MV-4-11 (cell line): ENCODE results near the gene LRRC8D.

Experiments used
- DNase-seq: peaks from one replicate; lab custom pipeline; 2025; lab: John Stamatoyannopoulos, UW

The LRRC8D gene

GRCh38 chr1:89807983-89808382 lies 12.8 kb upstream of the LRRC8D start:
- no peak for DNase-seq

GRCh38 chr1:89808441-89809117 lies 12.3 kb upstream of the LRRC8D start:
- no peak for DNase-seq

GRCh38 chr1:89809556-89809955 lies 11.3 kb upstream of the LRRC8D start:
- DNase-seq: peak; percentile 66

- DNase-seq: no peak
Measured at GRCh38 chr1:89810302-89810701, 10.5 kb upstream of the LRRC8D start.

GRCh38 chr1:89810880-89811279 lies 10.0 kb upstream of the LRRC8D start:
- DNase-seq: no peak

- DNase-seq: peak; percentile 80
Measured at GRCh38 chr1:89812992-89813391, 7.8 kb upstream of the LRRC8D start.

GRCh38 chr1:89815040-89815439 lies 5.8 kb upstream of the LRRC8D start:
- DNase-seq: no peak

GRCh38 chr1:89815611-89816010 lies 5.2 kb upstream of the LRRC8D start:
- peak; percentile 99 for DNase-seq

- DNase-seq: peak; percentile 23
Measured at GRCh38 chr1:89816366-89816765, 4.5 kb upstream of the LRRC8D start.

- DNase-seq: peak; percentile 72
Measured at GRCh38 chr1:89821322-89822108, 683 bp downstream of the LRRC8D start.

GRCh38 chr1:89822109-89822962 lies 1.5 kb downstream of the LRRC8D start:
- peak; percentile 39 for DNase-seq

- peak; percentile 81 for DNase-seq
Measured at GRCh38 chr1:89822999-89823628, 2.3 kb downstream of the LRRC8D start.

- peak; percentile 31 for DNase-seq
Measured at GRCh38 chr1:89823679-89824292, 3.0 kb downstream of the LRRC8D start.

- DNase-seq: peak; percentile 36
Measured at GRCh38 chr1:89826594-89826993, 5.8 kb downstream of the LRRC8D start.

GRCh38 chr1:89827330-89827729 lies 6.5 kb downstream of the LRRC8D start:
- no peak for DNase-seq

- no peak for DNase-seq
Measured at GRCh38 chr1:89827902-89828301, 7.1 kb downstream of the LRRC8D start.

- DNase-seq: no peak
Measured at GRCh38 chr1:89829186-89829585, 8.4 kb downstream of the LRRC8D start.

- no peak for DNase-seq
Measured at GRCh38 chr1:89831462-89832120, 10.8 kb downstream of the LRRC8D start.

- DNase-seq: no peak
Measured at GRCh38 chr1:89832496-89833127, 11.8 kb downstream of the LRRC8D start.
